ENCODE data around the gene DENND6B.

GRCh38 chr22:50297510-50298265 lies 29.1 kb downstream of the DENND6B start:
- TF ChIP-seq BHLHE40 (IDR thresholded peaks at IDR 0.05; ENCODE audit: borderline replicate concordance) (no peak), ELF4 (IDR thresholded peaks at IDR 0.05) (no peak), FOXK2 (IDR thresholded peaks at IDR 0.05) (no peak), SUZ12 (IDR thresholded peaks at IDR 0.05) (no peak), L3MBTL2 (conservative IDR thresholded peaks at IDR 0.05) (no peak), ZNF384 (IDR thresholded peaks at IDR 0.05) (no peak), SP1 (IDR thresholded peaks at IDR 0.05) (no peak), FOXA1 (IDR thresholded peaks at IDR 0.05) (no peak), FOXM1 (IDR thresholded peaks at IDR 0.05; ENCODE audit: borderline replicate concordance) (no peak), HDGF (IDR thresholded peaks at IDR 0.05; ENCODE audit: borderline replicate concordance) (no peak)
